GM19035 (cell line): ENCODE results near the gene DGCR2.
A peak's percentile ranks its signal among the peaks of the same experiment; 100 is the strongest.
"Not testable (repeated sequence)": the region's sequence is repeated elsewhere in the genome, so short reads cannot be mapped to it uniquely, and the experiment has no call there.

Experiments
- ATAC-seq: cut with Tn5 transposase; IDR thresholded peaks from one replicate; pipeline ENCODE4 v1.9.1; 2021; ENCODE audit not compliant: unreplicated experiment

The DGCR2 gene, protein sequence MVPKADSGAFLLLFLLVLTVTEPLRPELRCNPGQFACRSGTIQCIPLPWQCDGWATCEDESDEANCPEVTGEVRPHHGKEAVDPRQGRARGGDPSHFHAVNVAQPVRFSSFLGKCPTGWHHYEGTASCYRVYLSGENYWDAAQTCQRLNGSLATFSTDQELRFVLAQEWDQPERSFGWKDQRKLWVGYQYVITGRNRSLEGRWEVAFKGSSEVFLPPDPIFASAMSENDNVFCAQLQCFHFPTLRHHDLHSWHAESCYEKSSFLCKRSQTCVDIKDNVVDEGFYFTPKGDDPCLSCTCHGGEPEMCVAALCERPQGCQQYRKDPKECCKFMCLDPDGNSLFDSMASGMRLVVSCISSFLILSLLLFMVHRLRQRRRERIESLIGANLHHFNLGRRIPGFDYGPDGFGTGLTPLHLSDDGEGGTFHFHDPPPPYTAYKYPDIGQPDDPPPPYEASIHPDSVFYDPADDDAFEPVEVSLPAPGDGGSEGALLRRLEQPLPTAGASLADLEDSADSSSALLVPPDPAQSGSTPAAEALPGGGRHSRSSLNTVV

DNA sequence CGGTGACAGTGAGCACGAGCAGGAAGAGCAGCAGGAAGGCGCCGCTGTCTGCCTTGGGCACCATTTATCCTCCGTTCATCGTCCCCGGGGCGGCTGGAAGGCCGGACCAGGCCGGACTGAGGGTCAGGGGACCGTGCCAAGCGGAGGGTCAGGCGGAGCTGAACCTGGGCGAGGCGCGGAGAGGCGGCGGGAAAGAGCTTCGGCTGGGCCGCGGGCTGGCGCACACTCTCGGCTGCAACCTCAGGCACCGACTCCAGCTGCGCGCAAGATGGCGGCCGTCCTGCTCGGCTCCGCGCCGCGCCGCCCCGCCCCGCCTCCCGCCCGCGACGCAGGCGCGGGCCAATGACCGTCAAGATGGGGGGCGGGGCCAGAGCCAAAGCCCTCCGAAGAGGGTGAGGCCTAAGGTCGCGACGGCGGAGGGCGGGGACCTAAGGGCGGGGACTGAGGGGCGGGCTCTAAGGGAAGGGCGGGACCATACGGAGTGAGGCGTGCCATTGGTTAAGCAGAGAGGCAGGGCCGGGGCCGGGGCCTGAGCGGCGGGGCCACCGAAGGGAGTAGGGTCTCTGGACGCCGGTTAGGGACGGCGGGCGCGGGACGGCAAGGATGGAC, at the start of gene DGCR2:
TSS of gene DGCR2 (minus strand) at position 270 of the 609 bp plus-strand sequence. CDS start at position 64, 206 bp downstream.
- peak; percentile 74 for ATAC-seq

DNA sequence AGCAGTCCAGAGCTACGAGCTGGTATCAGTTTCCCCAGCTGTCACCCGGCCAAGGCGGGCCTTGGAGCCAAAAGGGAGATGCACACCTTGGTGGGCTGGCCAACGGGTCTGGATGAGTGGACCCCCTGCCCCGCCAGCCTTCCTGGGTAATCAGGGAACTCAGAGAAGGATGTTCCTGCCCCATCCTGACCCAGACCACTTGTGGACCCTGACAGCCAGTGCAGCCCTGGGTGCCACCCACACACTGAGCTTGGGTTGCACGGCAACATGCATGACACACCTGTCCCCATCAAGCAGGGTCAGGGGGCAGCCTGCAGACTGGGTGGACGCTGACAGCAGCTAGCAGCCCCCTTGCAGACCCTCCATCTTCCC, 47.7 kb upstream of the DGCR2 start:
- ATAC-seq: no peak

DNA sequence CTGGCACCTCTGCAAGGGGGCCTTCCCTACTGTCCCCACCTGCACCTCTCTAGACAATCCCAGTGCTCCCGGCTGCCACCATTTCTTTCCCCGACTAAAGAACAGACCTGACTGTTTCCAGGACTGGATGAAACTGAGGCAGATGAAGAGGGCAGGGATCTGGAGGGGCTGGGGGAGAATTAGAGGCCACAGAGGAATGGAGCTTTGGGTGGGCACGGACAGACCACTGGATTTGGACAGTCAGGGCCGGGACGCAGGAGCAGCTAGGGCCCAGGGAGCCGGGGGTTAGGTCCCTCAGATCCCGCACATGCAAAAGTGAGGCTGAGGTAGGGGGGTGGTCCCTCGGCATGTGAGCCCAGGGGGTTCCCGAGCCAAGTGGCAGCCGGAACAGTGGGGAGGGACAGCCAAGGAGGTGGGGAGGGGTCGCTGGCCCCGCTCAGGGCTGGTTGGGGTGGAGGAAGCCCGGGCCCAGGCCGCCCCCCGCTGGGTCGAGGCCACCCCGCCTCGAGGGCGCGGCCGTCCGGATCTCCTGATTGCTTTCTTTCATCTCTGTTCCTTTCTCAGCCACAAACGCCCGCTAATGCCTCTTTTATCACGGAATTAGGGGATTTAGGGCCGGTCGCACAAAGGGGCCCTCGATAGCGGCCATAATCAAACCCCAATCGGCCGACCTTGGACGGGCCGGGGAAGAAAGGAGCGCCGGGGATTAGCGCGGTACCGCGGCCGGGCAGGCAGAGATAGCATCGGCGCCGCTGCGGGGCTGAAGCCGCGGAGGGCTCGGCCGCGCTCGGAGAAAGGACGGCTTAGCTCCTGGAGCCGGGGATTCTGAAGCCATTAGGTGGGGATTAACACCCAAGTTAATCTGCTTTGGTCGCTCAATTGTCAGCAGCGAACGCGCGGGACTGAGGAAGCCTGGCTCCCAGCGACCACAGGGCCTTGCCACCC, 47.1 kb upstream of the DGCR2 start:
- no peak for ATAC-seq

DNA sequence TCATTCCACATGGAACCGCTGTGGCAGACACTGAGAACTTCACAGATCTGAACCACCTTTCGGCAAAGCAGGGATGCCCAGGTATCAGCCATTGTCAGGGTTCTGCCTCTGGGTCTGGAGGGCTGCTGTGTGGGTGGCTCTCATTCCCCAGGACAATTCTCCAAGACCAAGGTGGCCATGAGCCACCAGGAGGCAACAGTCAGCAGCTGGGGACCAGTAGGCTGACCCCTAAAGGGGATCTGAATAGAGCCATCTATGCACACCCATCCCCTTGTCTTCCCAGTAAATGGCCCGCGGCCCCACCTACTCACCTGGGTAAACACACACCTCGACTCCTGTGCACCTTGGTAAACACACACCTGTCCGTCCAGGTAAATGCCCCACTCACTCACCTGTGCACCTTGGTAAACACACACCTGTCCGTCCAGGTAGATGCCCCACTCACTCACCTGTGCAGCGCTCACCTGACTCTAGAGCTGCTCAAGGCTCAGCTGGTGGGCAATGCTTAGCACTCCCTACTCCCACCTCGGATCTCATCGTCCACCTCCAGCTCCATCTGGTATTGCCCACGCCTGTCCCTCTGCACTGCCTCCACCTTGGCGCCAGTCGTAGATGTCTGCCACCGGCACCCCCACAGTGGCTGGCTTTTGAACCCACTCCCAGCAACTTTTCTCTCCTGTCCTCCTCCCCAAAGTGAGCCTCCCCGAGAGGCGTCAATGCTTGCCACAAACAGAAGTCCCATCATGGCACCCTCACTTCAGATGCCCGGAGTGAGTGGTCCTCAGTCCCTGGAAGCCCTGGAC, 46.1 kb upstream of the DGCR2 start:
- ATAC-seq: no peak

DNA sequence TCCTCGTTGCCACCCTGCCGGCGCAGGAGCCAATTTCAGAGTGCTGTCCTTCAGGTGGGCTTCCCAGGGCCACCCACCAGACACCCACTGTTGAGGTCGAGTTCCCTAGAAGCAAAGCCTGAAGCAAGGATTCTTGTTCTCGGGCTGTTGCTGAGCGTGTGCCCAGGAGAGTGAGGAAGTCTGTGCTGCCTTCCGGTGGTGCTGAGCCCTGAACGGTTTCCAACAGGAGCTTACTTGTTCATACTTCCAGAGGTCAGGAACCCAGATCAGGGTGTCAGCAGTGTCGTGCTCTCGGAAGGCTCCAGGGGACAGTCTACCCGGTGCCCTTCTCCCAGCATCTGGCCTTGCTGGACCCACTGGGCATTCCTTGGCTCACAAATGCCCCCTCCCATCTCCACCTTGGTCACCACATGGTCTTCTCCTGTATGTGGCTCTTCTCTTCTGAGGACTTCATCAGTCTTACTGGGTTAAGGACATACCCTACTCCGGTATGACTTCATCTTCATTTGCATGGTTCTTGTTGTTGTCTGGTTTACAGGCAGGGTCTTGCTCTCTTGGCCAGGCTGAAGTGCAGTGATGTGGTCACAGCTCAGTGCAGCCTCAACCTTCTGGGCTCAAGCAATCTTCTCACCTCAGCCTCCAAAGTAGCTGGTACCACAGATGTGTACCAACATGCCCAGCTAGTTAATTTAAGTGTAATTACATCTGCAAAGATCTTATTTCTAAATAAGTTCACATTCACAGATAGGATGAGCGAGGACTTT, 45.1 kb upstream of the DGCR2 start:
- no peak for ATAC-seq

DNA sequence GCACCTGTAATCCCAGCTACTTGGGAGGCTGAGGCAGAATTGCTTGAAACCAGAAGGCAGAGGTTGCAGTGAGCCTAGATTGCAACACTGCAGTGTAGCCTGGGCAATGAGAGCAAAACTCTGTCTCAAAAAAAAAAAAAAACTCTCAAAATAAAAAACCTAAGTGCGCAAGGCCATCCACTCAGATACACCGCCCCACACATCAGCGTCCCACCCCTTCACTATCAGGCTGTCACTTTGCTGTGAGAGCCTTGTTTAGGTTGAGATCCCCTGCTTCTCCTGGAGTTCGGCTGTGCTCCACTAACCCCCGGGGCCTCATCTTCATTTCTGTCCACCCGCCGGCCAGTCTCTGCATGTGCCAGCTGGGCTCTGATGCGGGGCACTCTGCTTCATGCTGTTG, 44.2 kb upstream of the DGCR2 start:
- no peak for ATAC-seq

DNA sequence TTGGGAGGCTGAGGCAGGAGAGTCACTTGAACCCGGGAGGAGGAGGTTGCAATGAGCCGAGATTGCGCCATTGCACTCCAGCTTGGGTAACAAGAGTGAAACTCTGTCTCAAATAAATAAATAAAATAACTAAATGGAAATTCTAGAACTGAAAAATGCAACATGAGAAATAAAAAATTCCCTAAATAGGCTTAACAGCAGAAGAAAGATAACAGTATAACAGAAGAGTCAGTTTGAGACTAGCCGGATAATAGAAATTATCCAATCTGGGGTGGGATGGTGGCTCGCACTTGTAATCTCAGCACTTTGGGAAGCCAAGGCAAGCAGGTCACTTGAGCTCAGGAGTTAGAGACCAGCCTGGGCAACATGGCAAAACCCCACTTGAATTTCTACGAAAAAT, 42.2 kb upstream of the DGCR2 start:
- no peak for ATAC-seq

DNA sequence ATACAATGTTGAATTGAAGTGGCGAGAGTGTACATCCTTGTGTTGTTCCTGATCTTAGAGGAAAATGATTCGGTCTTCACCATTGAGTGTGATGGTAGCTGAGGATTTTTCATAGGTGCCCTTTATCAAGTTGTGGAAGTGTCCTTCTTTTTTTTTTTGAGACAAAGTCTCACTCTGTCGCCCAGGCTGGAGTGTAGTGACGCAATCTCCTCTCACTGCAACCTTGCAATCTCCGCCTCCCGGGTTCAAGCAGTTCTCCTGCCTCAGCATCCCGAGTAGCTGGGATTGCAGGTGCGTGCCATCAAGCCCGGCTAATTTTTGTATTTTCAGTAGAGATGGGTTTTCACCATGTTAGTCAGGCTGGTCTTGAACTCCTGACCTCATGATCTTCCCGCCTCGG, 36.4 kb upstream of the DGCR2 start:
- not testable (repeated sequence) for ATAC-seq

DNA sequence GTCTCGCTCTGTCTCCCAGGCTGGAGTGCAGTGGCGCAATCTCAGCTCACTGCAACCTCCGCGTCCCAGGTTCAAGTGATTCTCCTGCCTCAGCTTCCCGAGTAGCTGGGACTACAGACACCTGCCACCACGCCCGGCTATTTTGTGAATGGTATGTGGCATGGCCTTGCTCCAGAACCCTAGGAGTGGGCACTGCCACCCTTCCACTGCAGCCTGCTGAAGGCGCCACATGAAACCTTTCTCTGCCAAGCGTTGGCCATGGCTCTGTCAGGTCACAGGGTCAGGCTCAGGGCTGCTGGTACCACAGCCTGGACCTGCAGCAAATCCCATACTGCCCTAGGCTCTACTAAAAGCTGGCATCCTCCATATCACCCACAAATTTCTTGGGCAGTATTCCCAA, 33.9 kb upstream of the DGCR2 start:
- ATAC-seq: not testable (repeated sequence)

DNA sequence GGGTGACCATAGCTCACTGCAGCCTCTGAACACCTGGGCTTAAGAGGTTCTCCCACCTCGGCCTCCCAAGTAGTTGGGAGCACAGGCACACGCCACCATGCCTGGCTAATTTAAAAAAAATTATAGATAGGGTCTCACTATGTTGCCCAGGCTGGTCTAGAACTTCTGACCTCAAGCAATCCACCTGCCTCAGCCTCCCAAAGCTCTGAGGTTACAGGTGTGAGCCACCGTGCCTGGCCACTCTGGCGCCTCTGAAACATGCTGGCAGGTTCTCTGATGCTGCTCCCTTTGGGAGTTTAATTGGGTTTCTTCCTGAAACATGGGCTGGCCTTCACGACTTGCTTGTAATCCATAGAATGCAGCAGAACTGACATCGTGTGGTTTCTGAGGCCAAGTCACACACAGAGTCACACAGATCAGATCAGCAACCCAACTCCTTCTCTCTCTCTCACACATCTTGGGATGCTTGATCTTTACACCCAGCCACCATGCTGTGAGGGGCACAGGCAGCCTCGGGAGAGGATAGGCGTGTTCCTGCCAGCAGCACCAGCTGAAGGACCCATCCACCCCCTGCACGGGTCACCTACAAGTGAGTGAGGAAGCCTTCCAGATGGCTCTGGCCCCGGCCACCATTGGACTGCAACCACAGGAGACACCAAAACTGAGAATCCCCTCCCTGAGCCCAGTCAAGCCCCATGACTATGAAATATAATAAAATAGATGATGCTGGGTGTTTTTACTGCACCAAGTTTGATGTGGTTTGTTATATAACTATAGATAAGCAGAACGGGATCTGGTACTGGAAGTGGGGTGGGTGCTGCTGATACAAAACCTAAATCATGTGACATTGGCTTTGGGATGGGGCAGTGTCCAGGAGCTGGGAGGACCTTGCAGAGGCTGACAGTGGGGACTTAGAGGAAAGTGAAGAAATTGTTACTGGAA, 31.0 kb upstream of the DGCR2 start:
- no peak for ATAC-seq

DNA sequence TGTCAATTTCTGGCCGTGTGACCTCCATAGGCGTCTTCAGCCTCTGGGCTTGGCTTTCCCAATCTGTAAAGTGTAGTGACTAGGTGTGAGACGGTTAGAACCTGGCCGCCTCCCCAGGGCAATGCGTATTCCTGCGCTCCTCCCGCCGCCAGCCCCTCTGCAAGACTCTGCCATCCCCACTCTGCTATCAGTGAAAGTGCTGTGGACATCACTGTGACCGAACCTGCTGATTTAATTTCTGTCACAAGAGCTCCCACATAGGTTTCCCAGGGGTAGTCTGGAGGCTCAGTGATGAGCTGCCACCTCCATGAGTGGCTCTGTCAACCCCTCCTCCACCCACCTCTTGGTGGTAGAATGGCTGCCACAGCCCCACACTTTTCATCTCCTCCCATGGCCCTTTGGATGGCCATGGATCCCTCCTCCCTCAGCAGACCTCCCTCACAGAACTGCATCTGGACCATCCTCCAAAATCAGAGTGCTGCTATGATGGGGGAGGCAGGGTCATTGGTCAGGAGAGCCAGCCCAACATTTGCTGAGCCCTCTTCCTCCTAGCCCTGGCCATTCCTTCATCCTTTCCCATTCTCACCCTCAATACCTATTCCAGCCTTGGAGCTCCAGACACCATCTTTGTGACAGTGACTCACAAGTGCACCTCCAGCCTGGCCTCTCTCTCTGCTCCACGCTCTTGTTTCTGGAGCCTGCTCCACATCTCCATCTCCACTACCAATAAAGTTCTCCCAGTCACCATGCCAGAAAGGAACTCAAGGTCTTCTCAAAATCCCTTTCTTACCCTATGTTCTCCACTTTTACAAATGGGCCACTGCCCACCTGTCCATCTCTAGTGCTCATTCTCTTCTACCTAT, 29.3 kb upstream of the DGCR2 start:
- ATAC-seq: no peak

DNA sequence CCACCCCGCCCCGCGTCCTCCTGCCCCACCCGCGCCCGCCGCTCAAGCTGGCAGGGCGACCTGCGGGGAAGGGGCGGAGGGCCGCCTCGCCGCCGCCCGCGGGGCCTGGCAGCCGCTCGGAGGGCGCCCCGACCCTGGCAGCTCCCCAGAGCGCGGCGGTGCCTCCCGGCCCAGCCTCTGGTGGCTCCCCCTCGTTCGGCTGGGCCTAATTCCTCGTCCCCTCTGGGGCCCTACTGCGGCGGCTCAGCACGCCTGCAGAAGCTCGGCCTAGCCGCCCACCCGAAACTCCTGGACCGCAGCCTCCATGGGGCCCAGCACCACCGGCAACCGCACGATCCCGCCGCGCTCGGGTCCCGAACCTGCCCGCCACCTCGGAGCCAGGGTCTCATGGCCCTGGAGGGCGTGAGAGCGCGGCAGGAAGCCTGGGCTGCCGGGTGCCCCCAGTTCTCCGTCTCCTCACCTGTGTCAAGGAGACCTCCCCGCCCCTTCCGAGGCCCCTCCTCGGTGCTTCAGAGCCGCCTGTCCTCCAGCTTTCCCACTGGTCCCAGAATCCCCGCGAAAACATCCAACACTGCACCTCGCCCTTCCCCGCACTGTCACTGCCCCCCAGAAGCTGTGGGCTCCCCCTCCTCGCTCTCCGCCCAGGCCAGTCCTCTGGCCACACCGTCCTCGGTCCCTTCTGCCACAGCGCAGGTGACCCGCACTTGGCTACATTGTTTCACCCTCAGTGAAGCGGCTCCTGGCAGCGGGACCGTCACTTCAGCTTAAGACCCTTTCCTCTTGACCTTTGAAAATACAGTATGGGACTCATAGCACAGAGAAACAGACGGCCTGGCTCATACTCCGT, 28.5 kb upstream of the DGCR2 start:
- no peak for ATAC-seq

DNA sequence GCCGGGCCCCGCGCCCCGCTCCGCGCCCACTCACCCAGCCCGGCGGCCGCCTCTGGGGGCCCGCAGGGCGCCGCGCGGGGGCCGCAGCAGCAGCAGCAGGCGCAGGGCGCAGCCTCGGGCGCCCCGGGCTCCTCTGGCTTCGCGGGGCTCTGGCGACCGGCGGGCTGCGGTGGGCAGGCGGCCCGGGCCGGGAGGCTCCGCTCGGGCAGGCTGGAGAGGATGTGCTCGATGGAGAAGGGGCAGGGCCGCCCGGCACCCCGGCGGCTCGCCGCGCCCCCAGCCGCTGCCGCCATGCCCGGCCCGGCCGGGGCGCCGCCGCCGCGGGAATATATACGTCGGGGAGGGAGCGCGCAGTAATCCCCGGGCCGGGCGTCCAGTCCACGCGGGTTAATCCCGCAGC, 27.8 kb upstream of the DGCR2 start, which contains the start of gene GSC2:
TSS of gene GSC2 (minus strand) at position 302 of the 400 bp plus-strand sequence. CDS start at position 293, 9 bp downstream.
- no peak for ATAC-seq

DNA sequence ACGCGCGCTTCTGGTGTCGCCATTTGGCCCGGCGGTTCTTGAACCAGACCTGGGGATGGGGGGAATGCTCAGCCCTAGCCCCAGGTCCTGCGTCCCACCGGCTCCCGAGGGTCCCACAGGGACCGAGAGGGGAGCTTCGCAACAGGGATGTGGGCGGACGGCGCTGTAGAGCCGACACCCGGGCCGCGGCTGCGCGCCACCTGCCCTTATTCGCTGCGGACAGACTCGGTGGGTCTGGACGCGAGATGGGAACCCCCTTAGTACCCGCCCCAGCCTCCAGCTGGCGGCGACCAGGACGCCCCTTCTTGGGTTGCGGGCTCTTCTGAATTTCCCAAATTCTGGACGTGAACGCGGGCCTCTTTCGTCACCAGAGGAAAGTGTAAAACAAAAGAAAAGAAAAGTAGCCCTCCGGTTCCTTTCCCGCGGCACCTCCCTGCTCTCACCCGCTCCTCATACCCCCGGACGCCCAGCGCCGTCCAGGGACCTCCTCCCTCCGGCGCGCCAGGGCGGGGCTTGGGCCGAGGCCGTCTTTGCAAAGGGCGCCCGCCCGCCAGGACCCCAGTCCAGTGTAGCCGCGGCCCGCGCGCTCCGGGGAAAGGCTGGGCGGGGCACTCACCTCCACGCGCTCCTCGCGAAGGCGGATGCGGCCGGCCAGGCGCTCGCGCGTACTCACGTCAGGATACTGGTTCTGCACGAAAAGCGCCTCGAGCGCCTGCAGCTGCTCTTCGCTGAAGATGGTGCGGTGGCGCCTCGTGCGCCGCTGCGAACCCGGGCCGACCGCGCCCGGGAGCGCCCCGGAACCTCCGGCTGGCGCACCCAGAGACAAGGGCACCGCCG, 27.1 kb upstream of the DGCR2 start:
- ATAC-seq: no peak

DNA sequence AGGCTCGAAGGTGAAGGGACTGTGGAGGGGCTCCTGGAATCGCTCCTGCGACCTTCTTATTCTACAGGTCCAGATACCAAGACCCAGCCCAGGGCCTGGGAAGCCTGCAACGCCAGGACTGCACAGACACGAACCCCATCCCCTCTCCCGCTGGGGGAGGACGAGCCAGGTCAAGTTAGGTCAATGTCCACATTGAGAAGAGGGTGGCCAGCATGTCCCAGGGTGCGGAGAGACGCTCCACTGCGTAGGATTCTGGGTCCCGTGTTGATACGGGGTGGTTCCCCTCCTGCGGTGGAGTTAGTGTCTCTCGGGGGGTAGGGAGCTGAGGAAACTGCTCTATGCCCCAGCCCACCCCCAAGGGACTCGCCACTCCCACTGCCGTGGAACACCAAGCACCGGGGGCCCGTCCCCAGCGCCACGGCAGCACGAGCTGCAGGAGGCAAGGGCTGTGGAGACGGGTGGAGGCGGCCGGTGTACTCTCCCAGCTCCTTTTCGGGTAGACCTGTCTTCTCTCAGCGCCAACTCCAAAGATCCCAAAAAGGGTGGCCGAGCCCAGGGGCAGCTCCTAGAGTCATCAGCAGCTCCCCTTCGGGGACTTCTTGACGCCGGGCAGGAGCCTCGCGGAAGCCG, 26.3 kb upstream of the DGCR2 start:
- no peak for ATAC-seq
